ENCODE results near the gene PBRM1. TPM values are rescaled to one million over a fixed set of nuclear protein-coding genes. Genes with fewer than 3 reads are reported as not detected.

Gene PBRM1
- total RNA-seq, 4 donors from 2014 or later: 89.4 to 118 (median 114) TPM

- DNase-seq (ENCODE audit: low spot score) (no peak), ATAC-seq (ENCODE audit: low FRiP score) (no peak)
- TF ChIP-seq, protein P1, sequence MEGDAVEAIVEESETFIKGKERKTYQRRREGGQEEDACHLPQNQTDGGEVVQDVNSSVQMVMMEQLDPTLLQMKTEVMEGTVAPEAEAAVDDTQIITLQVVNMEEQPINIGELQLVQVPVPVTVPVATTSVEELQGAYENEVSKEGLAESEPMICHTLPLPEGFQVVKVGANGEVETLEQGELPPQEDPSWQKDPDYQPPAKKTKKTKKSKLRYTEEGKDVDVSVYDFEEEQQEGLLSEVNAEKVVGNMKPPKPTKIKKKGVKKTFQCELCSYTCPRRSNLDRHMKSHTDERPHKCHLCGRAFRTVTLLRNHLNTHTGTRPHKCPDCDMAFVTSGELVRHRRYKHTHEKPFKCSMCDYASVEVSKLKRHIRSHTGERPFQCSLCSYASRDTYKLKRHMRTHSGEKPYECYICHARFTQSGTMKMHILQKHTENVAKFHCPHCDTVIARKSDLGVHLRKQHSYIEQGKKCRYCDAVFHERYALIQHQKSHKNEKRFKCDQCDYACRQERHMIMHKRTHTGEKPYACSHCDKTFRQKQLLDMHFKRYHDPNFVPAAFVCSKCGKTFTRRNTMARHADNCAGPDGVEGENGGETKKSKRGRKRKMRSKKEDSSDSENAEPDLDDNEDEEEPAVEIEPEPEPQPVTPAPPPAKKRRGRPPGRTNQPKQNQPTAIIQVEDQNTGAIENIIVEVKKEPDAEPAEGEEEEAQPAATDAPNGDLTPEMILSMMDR (IDR thresholded peaks at IDR 0.05): no peak
Measured at GRCh38 chr3:52636673-52637072, 49.0 kb downstream of the PBRM1 start.

DNA sequence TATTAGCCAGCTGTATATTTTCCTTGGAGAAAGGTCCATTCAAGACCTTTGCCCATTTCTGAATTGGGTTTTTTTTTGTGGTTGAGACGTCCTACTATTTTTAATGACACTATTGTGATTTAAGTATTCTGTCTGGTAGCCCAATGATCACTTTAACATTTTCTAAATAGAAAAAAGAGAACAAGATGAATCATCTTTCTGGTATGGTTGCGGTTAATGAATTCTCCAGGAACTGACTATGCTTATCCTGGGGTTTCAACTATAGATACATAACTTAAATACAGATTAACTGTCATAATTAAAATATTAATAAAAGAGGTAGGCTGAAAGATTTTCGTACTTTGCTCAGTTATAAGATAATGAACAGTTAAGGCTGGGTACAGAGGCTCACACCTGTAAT, 51.9 kb downstream of the PBRM1 start:
- ATAC-seq (ENCODE audit: low FRiP score) (no peak), DNase-seq (ENCODE audit: low spot score) (no peak)
- TF ChIP-seq, protein P1 (IDR thresholded peaks at IDR 0.05): no peak

GRCh38 chr3:52625041-52625440, 60.7 kb downstream of the PBRM1 start:
- TF ChIP-seq, protein P1 (IDR thresholded peaks at IDR 0.05): no peak
- DNase-seq (ENCODE audit: low spot score) (no peak), ATAC-seq (ENCODE audit: low FRiP score) (no peak)

GRCh38 chr3:52623234-52623792, 62.4 kb downstream of the PBRM1 start:
- DNase-seq (ENCODE audit: low spot score) (no peak), ATAC-seq (ENCODE audit: low FRiP score) (no peak)
- TF ChIP-seq, protein P1 (IDR thresholded peaks at IDR 0.05): no peak

- no peak for ATAC-seq (ENCODE audit: low FRiP score)
- DNase-seq (ENCODE audit: low spot score): no peak
- TF ChIP-seq, protein P1 (IDR thresholded peaks at IDR 0.05): no peak
Measured at GRCh38 chr3:52620580-52620979, 65.1 kb downstream of the PBRM1 start.

- DNase-seq (ENCODE audit: low spot score): no peak
- TF ChIP-seq, protein P1 (IDR thresholded peaks at IDR 0.05): no peak
- ATAC-seq (ENCODE audit: low FRiP score): no peak
Measured at GRCh38 chr3:52615166-52615565, 70.5 kb downstream of the PBRM1 start.

- DNase-seq (ENCODE audit: low spot score) (no peak), ATAC-seq (ENCODE audit: low FRiP score) (no peak)
- TF ChIP-seq, protein P1 (IDR thresholded peaks at IDR 0.05): no peak
Measured at GRCh38 chr3:52614689-52615088, 71.0 kb downstream of the PBRM1 start.

Measured in omental fat pad (tissue), 4 donors.